ENCODE measurements around the gene CC2D1A. TPM values are rescaled to one million over a fixed set of nuclear protein-coding genes. Genes with fewer than 3 reads are reported as not detected.
"Not testable (repeated sequence)": the region's sequence is repeated elsewhere in the genome, so short reads cannot be mapped to it uniquely, and the experiment has no call there.

Gene CC2D1A
- total RNA-seq, 1 donor from 2014 or later = 6.8 TPM

GRCh38 chr19:13962699-13963602 lies 57.0 kb downstream of the CC2D1A start:
- DNase-seq = no peak

DNA sequence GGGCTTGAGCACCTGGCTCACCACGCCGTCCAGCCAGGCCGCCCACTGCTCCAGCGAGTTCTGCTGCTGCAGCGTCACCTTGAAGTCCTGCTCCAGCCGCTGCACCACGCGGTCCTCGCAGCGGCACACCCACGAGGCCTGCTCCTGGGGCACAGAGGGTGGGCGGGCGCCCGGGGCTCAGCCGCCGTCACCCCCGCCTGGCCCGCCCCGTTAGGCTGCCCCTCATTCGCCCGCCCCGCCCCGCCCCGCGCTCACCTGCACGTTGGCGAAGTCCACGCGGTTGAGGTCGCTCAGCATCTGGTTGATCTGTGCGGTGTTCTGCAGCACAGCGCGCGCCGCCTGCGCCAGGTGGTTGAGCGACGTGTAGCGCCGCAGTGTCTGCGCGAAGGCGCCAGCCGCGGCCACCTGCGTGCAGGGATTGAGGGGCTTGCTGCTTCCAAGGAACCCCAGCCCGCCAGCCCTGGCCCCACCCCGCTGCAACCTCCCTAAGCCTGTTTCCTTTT lies 57.7 kb downstream of the CC2D1A start:
- no peak for DNase-seq

DNA sequence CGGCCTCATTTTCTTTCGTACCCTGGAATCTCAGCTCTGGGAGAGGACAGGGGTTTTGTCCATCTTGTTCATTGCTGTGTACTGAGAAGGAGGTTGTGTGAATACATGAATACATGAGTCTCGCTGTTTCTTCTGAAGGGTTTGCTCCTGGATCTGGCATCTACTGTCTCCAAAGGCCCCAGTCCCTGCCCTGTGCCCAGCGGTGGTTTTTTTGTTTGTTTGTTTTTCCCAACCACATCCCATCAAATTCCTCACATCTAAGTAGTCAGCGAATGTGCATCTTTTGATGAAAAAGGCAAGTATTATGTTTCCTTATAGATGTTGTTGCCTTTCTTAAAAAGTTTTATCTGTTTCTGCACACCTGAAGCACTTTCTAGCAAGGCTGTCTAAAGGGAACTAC lies 58.8 kb downstream of the CC2D1A start:
- no peak for DNase-seq

DNA sequence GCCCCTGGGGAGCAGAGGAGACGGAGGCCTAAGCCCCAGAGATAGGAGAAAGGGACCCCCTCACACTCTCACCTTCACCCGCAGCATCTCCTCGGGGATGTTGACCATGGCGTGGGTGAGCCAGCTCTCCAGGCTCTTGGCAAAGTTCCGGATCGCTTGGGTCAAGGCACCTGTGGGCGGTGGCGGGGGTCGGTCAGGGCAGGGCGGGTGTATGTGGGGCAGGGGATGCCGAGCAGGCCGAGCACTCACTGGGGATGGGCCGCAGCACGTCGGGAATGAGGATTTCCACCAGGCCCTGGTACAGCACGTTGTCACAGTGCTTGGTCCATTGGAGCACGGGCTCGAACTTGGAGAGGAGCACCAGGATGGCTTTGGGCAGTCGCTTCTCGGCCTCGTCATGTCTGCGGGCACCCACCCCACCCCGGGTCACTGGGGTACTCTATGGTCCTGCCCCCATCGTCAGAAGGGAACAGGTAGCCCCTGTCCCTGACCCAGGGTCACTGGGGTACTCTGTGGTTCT lies 59.4 kb downstream of the CC2D1A start:
- DNase-seq = no peak

DNA sequence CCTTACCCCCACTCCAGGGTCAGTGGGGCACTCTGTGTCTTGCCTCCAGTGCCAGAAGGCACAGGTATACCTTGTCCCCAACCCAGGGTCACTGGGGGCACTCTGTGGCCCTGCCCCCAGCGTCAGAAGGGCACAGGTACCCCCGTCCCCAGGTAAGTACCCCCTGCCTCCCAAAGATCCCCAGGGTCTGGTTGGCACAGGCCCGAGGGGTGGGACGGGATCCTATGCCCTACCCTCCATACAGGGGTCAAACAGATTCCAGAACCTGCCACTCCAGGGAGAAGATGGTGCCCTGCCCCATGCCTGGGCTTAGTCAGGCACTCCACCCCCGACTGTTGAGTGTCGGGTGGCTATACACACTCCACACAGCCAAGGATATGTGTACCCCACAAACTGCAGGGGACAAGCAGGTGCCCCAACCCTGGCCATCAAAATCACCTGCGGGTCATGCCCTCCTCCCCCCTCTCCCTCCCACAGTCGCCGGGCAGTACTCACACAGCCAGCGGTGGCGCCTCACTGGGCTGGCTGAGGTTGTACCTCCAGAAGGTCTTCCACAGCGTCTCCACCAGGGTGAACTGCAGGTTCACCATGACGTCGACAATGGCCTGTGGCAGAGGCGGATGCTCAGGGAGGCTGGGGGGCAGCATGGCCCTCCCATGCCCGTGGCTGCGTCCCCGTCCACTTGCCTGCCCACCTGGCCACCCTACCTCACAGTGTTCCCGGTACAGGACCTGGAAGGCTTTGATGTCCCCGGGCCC lies 60.1 kb downstream of the CC2D1A start:
- no peak for DNase-seq

DNA sequence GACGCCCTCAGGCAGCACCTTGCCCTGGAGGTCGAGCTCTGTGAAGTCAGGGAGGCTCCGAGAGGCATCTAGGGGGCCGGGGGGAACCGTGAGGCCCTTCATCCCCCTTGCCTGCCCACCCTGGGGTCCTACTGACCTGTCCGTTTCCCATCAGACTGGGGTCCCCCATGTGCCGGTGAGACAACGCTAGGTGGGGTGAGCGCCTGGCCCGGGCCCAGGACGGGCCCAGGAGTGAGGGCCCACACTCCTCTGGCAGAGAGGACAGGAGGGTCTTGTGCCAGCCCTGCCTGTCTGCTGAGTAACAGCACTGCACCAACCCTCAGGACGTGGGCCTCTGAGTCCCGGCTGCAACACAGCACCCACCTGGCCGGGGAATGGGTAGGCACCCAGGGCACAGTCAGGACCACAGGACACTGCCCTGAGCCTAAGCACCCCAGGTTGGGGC lies 60.7 kb downstream of the CC2D1A start:
- no peak for DNase-seq

- not testable (repeated sequence) for DNase-seq
These were observed 61.2 kb downstream of the CC2D1A start for GRCh38 chr19:13967206-13967605.

DNA sequence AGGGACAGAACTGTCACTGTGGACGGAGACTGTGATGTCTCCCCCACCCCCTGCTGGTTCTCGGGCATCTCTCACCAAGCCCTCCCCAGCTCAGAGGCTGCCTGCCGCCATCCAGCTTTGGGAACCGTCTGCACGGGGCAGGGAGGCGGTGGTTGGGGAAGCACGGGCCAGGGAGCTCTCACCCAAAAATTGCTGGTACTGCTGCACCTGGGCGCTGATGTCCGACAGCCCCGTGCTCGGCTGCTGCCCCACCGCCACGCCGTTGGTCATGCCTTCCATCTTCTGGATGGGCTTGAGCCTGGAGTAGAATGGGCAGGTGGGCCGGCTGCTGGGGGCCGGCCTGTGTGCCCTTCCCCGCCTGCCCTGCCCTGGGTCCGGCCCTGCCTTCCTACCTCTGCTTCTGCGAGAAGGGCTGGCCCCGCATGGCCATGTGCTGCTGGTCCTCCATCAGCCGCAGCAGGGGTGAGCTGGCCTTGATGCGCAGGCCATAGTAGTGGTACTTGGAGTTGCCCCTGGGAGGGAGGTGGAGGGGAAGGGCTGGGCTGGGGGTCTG lies 62.5 kb downstream of the CC2D1A start:
- DNase-seq = no peak

DNA sequence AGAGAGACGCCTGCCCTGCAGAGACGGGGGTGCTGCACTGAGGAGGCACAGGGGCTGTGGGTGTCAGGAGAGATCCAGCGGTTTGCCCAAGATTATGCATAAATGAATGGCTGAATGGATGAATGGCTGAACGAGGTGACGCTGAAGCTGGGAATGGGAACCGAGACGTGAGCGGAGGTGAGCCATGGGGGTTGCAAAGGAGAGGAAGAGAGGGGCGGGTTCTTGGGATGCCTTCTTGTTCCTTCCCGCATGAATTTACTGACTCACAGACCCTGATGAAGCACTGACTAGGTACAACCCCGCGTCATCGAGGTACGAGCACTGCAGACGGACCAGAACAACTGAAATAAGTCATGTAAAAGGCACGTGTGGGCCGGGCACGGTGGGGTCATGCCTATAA lies 63.0 kb downstream of the CC2D1A start:
- DNase-seq = no peak

DNA sequence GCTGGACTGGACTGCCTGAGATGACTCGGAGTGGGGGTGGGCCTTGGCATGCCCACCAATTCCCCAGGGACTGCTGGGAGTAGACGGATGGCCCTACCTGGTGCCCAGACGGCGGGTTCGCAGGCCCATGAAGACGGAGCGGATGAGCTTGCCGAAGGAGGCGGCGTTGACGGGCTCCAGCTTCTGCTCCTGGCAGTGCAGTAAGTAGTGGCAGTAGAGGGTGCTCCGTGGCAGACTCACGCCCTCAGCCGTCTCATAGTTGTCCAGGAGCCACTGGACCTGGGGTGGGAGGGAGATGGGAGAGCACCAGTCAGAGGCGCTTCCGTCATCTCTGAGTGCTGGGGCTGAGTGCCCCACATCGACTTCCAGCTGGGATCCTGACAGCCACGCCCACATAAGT lies 63.9 kb downstream of the CC2D1A start:
- DNase-seq = no peak

DNA sequence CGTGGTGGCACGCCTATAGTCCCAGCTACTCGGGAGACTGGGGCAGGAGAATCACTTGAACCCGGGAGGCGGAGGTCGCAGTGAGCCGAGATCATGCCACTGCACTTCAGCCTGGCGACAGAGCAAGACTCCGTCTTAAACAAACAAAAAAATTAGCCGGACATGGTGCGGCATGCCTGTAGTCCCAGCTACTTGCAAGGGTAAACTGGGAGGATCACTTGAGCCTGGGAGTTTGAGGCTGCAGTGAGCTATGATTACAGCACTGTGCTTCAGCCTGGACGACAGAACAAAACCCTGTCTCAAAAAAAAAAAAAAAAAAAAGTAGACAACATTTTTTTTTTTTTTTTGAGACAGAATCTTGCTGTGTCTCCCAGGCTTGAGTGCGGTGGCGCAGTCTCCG lies 65.9 kb downstream of the CC2D1A start:
- DNase-seq = not testable (repeated sequence)

- no peak for DNase-seq
These were observed 66.6 kb downstream of the CC2D1A start for GRCh38 chr19:13972368-13973155.

GRCh38 chr19:13973479-13973878 lies 67.5 kb downstream of the CC2D1A start:
- not testable (repeated sequence) for DNase-seq

- DNase-seq = peak; percentile 49
These were observed 68.1 kb downstream of the CC2D1A start for GRCh38 chr19:13974073-13974472.

DNA sequence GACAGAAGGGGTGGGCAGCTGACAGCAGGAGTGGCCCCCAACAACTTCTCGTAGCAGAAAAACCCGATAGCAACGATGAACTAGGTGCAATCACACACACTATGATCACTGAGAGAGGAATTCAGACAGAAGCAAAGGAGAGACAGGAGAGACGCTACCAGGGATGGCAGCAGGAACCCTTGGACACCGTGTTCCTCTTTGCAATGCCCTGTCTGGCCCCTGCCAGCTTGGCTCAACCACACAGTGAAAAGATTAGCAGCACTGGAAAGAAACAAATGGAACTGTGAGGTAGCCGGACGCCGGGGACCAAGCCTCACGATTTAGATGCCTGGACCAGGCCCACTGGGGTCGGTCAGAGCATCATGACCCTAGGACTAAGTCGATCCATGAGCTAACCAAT lies 69.9 kb downstream of the CC2D1A start:
- no peak for DNase-seq

DNA sequence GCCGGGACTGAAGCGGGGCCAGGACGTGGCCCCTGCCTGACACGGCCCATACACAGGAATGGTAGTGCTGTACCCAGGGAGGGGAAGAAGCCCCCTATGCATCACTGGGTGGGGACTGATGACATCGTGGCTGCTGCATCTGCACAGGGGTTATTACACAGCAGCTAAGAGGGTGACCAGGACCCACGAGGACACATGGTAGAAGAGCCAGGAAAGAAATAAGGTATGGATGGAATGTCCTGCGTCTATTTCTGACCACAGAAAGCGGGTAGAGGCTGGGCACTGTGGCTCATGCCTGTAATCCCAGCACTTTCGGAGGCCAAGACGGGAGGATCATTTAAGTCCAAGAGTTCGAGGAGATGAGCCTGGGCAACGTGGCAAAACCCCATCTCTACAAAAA lies 70.4 kb downstream of the CC2D1A start:
- no peak for DNase-seq

- DNase-seq = no peak
These were observed 71.8 kb downstream of the CC2D1A start for GRCh38 chr19:13977803-13978202.

DNA sequence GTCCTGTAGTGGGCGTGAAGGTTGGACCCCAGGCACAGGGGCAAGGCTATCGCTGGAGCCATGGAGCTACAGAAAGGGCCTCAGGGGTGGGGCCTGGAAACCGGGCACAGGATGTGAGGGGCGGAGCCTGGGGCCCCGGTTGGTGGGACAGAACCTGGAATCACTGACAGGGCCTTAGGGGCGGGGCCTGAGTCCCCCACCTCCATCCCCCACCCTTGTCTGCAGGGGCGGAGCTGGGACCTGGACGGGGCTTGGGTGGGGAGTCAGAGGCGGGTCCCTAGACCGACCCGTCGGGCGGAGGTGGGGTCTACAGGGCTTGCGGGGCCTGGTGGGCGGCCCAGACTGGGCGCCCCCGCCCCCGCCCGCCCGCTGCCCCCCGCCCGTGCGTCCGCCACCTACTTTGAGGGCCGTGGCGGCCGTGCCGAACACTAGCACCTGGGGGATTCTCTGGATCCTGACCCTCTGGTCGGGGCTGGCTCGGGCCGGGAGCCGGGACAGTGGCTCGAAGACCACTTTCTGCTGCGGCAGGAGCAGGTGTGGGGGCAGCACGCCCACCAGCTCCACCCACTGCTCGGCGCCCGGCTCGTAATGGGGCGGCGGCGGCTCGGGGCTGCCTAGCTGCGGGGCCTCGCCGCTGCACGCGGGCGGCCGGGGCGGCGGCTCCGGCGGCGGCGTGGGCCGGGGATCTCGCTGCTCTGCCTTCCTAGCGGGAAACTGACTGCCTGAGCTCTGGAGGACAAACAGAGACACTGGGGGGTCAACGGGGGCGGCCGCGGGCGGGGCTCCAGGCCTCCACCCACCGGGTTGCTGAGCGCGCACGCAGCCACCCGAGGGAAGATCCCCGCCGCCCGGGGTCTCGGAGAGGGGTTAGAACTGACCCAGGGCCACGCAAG lies 72.6 kb downstream of the CC2D1A start:
- DNase-seq = peak; percentile 85

- no peak for DNase-seq
These were observed 73.2 kb downstream of the CC2D1A start for GRCh38 chr19:13979244-13979615.

GRCh38 chr19:13979686-13980085 lies 73.7 kb downstream of the CC2D1A start:
- no peak for DNase-seq

GRCh38 chr19:13980340-13980739 lies 74.3 kb downstream of the CC2D1A start:
- DNase-seq = no peak
